A549 (cell line): ENCODE results near the gene SPATA31D1. TPM values are rescaled to one million over a fixed set of nuclear protein-coding genes. Genes with fewer than 3 reads are reported as not detected.

Source experiments
- ATAC-seq, 2 experiments: fragments of 200-7000 bp in 1 of 2; fragments of >200 bp in 1 of 2; cut with Nextera tagmentation in 1 of 2; cut with Tn5 transposase in 1 of 2; 3 replicates each; pipeline versions ENCODE4 v1.8.0 to v1.9.1; 2018 to 2020; ENCODE audit warnings: mild to moderate bottlenecking in 1 of 2, moderate library complexity in 1 of 2
- CTCF ChIA-PET: fragments of 300-600 bp; sonication (Branson Sonifier 250); formaldehyde crosslinking; extraction: SDS; loops from one replicate; lab custom pipeline; 2021; ENCODE audit warnings: antibody characterized with exemption, inconsistent platforms; lab: Yijun Ruan, JAX
- POLR2A ChIA-PET: fragments of 350-600 bp; formaldehyde crosslinking; extraction: SDS; loops from one replicate; lab custom pipeline; 2021; ENCODE audit warnings: antibody characterized with exemption, inconsistent platforms; lab: Yijun Ruan, JAX
- DNase-seq, 2 experiments: peaks; one replicate each; pipeline versions ENCODE4 v3.0.0 to v3.0.0-alpha.2; 2011 to 2016; ENCODE audit warnings: low read depth in 1 of 2, low spot score in 1 of 2
- FAIRE-seq: peaks from 2 replicates; lab custom pipeline; 2011; peaks lifted over from hg19 to GRCh38; lab: Jason Lieb, UNC
- H3K27ac ChIP-seq, 2 experiments: fragments of >200 bp; sonication (Bioruptor Twin); formaldehyde crosslinking; 3 replicates each; pipeline ENCODE4 v1.5.1; 2016 to 2017
- H3K4me1 ChIP-seq: fragments of >200 bp; sonication (Bioruptor Twin); formaldehyde crosslinking; 3 replicates; pipeline ENCODE4 v1.6.1; 2016
- H3K4me2 ChIP-seq: fragments of >200 bp; sonication (Bioruptor Twin); formaldehyde crosslinking; 3 replicates; pipeline ENCODE4 v1.6.1; 2016
- H3K4me3 ChIP-seq: fragments of >200 bp; sonication (Bioruptor Twin); formaldehyde crosslinking; 3 replicates; pipeline ENCODE4 v1.5.1; 2016
- H3K9me3 ChIP-seq: fragments of >200 bp; sonication (Bioruptor Twin); formaldehyde crosslinking; 3 replicates; pipeline ENCODE4 v1.6.1; 2016
- BHLHE40 ChIP-seq: IDR thresholded peaks from 2 replicates; pipeline ENCODE4 v1.6.1; 2012; ENCODE audit warnings: low read depth, low read length, inconsistent platforms
- CBX2 ChIP-seq: fragments of 200-600 bp; sonication (generic); IDR thresholded peaks from 2 replicates; pipeline ENCODE4 v1.6.1; 2016; ENCODE audit warnings: low read depth, mild to moderate bottlenecking, borderline replicate concordance
- EP300 ChIP-seq, 2 experiments: fragments of >200 bp; sonication (Bioruptor Twin); formaldehyde crosslinking; IDR thresholded peaks; 2 replicates in 1 of 2; 3 replicates in 1 of 2; pipeline ENCODE4 v1.6.1; 2016 to 2017
- ESRRA ChIP-seq: fragments of 150-350 bp; IDR thresholded peaks from 2 replicates; pipeline ENCODE4 v1.6.1; 2014; ENCODE audit warnings: mild to moderate bottlenecking, low read length, borderline replicate concordance
- FOSL2 ChIP-seq, 2 experiments: fragments of 450-650 bp in 1 of 2; fragments of >200 bp in 1 of 2; sonication (Bioruptor Twin) in 1 of 2; formaldehyde crosslinking; IDR thresholded peaks; 2 replicates each; pipeline versions ENCODE4 v1.5.0 to v1.6.1; 2016 to 2020; ENCODE audit warnings: mild to moderate bottlenecking in 1 of 2, moderate library complexity in 1 of 2
- FOXS1 ChIP-seq: fragments of 250-450 bp; sonication (Bioruptor Pico); IDR thresholded peaks from 2 replicates; pipeline ENCODE4 v1.5.0; 2020; ENCODE audit warnings: mild to moderate bottlenecking, moderate library complexity
- GATA3 ChIP-seq: IDR thresholded peaks from 2 replicates; pipeline ENCODE4 v1.6.1; 2012; ENCODE audit warnings: borderline replicate concordance
- HDAC2 ChIP-seq: fragments of 200-600 bp; sonication (generic); IDR thresholded peaks from 2 replicates; pipeline ENCODE4 v1.6.1; 2016
- HEYL ChIP-seq: fragments of 250-450 bp; sonication (Bioruptor Pico); IDR thresholded peaks from 2 replicates; pipeline ENCODE4 v1.8.0; 2021; ENCODE audit warnings: mild to moderate bottlenecking, moderate library complexity
- HMGXB4 ChIP-seq: fragments of 250-450 bp; sonication (Bioruptor Pico); IDR thresholded peaks from 2 replicates; pipeline ENCODE4 v1.5.0; 2021; ENCODE audit warnings: mild to moderate bottlenecking, moderate library complexity, borderline replicate concordance
- HOXB13 ChIP-seq: fragments of 250-450 bp; sonication (Bioruptor Pico); IDR thresholded peaks from 2 replicates; pipeline ENCODE4 v1.5.0; 2020; ENCODE audit warnings: low read depth, mild to moderate bottlenecking, moderate library complexity
- JUNB ChIP-seq: fragments of >200 bp; sonication (Bioruptor Twin); formaldehyde crosslinking; IDR thresholded peaks from 2 replicates; pipeline ENCODE4 v1.6.1; 2016
- KDM1A ChIP-seq: fragments of 200-600 bp; sonication (generic); IDR thresholded peaks from 2 replicates; pipeline ENCODE4 v1.6.1; 2016; ENCODE audit warnings: low read depth, mild to moderate bottlenecking
- MAZ ChIP-seq: fragments of 150-350 bp; IDR thresholded peaks from 2 replicates; pipeline ENCODE4 v1.6.1; 2014; ENCODE audit warnings: antibody characterized with exemption, low read depth, low read length, borderline replicate concordance
- PBX3 ChIP-seq: IDR thresholded peaks from 2 replicates; pipeline ENCODE4 v1.6.1; 2012
- POLR2A ChIP-seq: IDR thresholded peaks from 2 replicates; pipeline ENCODE4 v1.6.1; 2012; ENCODE audit warnings: mild to moderate bottlenecking, low read length
- RAD21 ChIP-seq, 2 experiments: fragments of >200 bp in 1 of 2; sonication (Bioruptor Twin) in 1 of 2; formaldehyde crosslinking in 1 of 2; IDR thresholded peaks in 1 of 2; conservative IDR thresholded peaks in 1 of 2; 2 replicates in 1 of 2; 3 replicates in 1 of 2; pipeline ENCODE4 v1.6.1; 2012 to 2018; ENCODE audit warnings: inconsistent platforms in 1 of 2
- RARB ChIP-seq: fragments of 250-450 bp; sonication (Bioruptor Pico); IDR thresholded peaks from 2 replicates; pipeline ENCODE4 v1.8.0; 2021; ENCODE audit warnings: mild to moderate bottlenecking, moderate library complexity
- REST ChIP-seq: fragments of 200-600 bp; sonication (generic); IDR thresholded peaks from 2 replicates; pipeline ENCODE4 v1.6.1; 2016; ENCODE audit warnings: antibody characterized with exemption, mild to moderate bottlenecking, moderate library complexity
- RFX5 ChIP-seq: fragments of 450-650 bp; IDR thresholded peaks from 2 replicates; pipeline ENCODE4 v1.7.1; 2014; ENCODE audit warnings: antibody characterized with exemption, mild to moderate bottlenecking, moderate library complexity
- RNF2 ChIP-seq: fragments of 200-600 bp; sonication (generic); IDR thresholded peaks from 2 replicates; pipeline ENCODE4 v1.6.1; 2016; ENCODE audit warnings: low read depth, mild to moderate bottlenecking, antibody characterized with exemption, moderate library complexity, borderline replicate concordance
- SMC3 ChIP-seq: fragments of >200 bp; sonication (Bioruptor Twin); formaldehyde crosslinking; IDR thresholded peaks from 3 replicates; pipeline ENCODE4 v1.6.1; 2018; ENCODE audit warnings: inconsistent platforms
- SREBF2 ChIP-seq: fragments of 450-650 bp; IDR thresholded peaks from 2 replicates; pipeline ENCODE4 v1.6.1; 2014; ENCODE audit warnings: mild to moderate bottlenecking, moderate library complexity
- TP53 ChIP-seq: fragments of 250-450 bp; sonication (Bioruptor Pico); IDR thresholded peaks from 2 replicates; pipeline ENCODE4 v1.5.0; 2021; ENCODE audit warnings: mild to moderate bottlenecking, moderate library complexity
- WGBS: methylation state at CpG from one replicate; pipeline ENCODE4 v1.1.6; 2017; ENCODE audit errors: missing lambda C conversion rate; 5-methylcytosine and 5-hydroxymethylcytosine counted together
- polyA plus RNA-seq, 4 experiments: library from polyadenylated mRNA; depleted of rRNA in 3 of 4; stranded (reverse); fragments of >200 nt; fragmentation: RNase III in 1 of 4; extraction: RNeasy Plus Mini Kit Qiagen cat#74134 plus additional on column Dnase treatment in 1 of 4; gene quantifications; 2 replicates in 3 of 4; 3 replicates in 1 of 4; pipeline ENCODE4 v1.2.3, GENCODE V29; 2011 to 2017
- TF ChIP-seq, protein P1 (sequence below): IDR thresholded peaks from 2 replicates; pipeline ENCODE4 v1.6.1; 2012

The SPATA31D1 gene
- polyA plus RNA-seq, 2 of the 4 experiments (the other 2 are of a cell fraction): not detected

- FAIRE-seq: no peak
Measured at GRCh38 chr9:81993656-81994055, 5.1 kb downstream of the SPATA31D1 start.

DNA sequence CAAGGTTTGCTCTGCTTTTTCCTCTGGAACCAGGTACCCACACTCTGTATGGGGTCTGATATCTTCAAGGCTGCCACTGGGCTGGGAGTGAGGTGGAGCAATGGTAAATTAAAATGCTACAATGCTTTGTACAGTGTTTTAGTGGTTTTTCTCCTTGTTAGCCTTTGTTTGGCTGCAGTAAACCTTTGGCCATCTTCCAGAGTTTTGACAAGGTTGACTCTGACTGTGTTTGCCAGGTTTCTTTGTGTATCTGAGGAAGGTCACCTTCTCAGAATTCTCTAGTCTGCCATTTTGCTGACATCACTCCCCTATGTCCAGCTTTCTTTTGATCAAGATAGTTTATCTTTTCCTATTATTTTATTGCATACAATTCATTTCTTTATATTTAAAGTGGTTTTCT, 11.2 kb downstream of the SPATA31D1 start:
- ChIA-PET POLR2A (no interaction called here), CTCF (no interaction called here)
- no peak for ATAC-seq
- TF ChIP-seq KDM1A: no peak
- no peak for DNase-seq
- H3K4me2 ChIP-seq: no peak overlapping the region
- H3K4me1 ChIP-seq: no peaks in the 10 kb centered on the region
- no peak overlapping the region for H3K4me3 ChIP-seq
- no peak for FAIRE-seq
- H3K9me3 ChIP-seq: no peaks in the 10 kb centered on the region
- H3K27ac ChIP-seq: no peak overlapping the region

More at GRCh38 chr9:81993656-81994055, 5.1 kb downstream of the SPATA31D1 start:
- DNase-seq (no peak), ATAC-seq (no peak)
- Histone ChIP-seq H3K4me3 (no peak overlapping the region), H3K9me3 (no peaks in the 10 kb centered on the region), H3K4me1 (no peaks in the 10 kb centered on the region), H3K4me2 (no peak overlapping the region), H3K27ac (no peak overlapping the region)
- 58% methylated on average over 5 of the region's 5 CpGs for WGBS
- ChIA-PET POLR2A (no interaction called here), CTCF (no interaction called here)
- TF ChIP-seq SREBF2: no peak
- no peak for TF ChIP-seq EP300 (IDR thresholded peaks at IDR 0.05)
- no peak for TF ChIP-seq MAZ
- no peak for TF ChIP-seq HDAC2
- no peak for TF ChIP-seq RFX5
- no peak for TF ChIP-seq HOXB13 (CRISPR knock-in tag)
- no peak for TF ChIP-seq GATA3

DNA sequence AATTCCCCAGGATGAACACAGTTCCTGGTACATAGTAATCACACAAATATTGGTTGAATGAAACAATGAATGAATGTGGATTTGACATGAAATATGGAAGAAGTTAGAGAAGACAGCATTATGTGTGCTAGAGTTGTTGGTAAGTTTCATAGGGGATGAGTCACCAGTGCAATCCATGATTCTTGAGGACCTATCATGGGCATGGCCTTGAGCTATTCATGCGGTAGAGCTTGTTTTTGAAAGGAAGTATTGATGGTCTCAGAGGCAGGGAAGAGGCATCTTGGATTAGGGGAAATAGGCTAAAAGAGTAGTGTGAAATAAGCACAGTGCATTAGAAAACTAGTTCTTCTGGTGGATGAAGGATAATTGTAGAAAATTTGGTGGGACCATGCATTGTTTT, 22.1 kb downstream of the SPATA31D1 start:
- no peak for DNase-seq
- POLR2A ChIA-PET: no interaction called here
- Histone ChIP-seq H3K4me2 (no peak overlapping the region), H3K4me1 (no peaks in the 10 kb centered on the region), H3K27ac (no peak overlapping the region), H3K4me3 (no peak overlapping the region), H3K9me3 (peaks cover 5% of the 10 kb centered on the region; the same call in 1 of the 3 replicates)
- FAIRE-seq: no peak
- WGBS: 96% methylated on average over 1 of the region's 1 CpG
- CTCF ChIA-PET: interaction anchor here (1.4 kb wide), 1 partner anchor 21 kb away, joined by 3 read pairs; no protein-coding TSS in a partner anchor
- ATAC-seq: no peak
- TF ChIP-seq FOXS1 (CRISPR knock-in tag) (no peak), BHLHE40 (no peak), FOSL2 (IDR thresholded peaks at IDR 0.05) (no peak), FOSL2 (CRISPR knock-in tag; IDR thresholded peaks at IDR 0.05) (no peak), RAD21 (conservative IDR thresholded peaks at IDR 0.05 in 1 of 2, IDR thresholded peaks at IDR 0.05 in 1 of 2) (no peak), CBX2 (no peak), HDAC2 (no peak), PBX3 (no peak), POLR2A (no peak), RARB (CRISPR knock-in tag) (no peak), HOXB13 (CRISPR knock-in tag) (no peak), REST (no peak), JUNB (no peak), HEYL (CRISPR knock-in tag) (no peak), SREBF2 (no peak), ESRRA (no peak), RNF2 (no peak), SMC3 (no peak), HMGXB4 (no peak), TP53 (no peak)
- TF ChIP-seq, protein P1, sequence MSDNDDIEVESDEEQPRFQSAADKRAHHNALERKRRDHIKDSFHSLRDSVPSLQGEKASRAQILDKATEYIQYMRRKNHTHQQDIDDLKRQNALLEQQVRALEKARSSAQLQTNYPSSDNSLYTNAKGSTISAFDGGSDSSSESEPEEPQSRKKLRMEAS: no peak
